H1 (cell line): Measurements from ENCODE around the gene SLFN14. TPM values are rescaled to one million over a fixed set of nuclear protein-coding genes. Genes with fewer than 3 reads are reported as not detected.
"Not testable (repeated sequence)": the region's sequence is repeated elsewhere in the genome, so short reads cannot be mapped to it uniquely, and the experiment has no call there.

Experiments
- CTCF ChIA-PET: fragments of 300-600 bp; sonication (Branson Sonifier 250); formaldehyde crosslinking; loops from one replicate; lab custom pipeline; 2021; ENCODE audit not compliant: partially characterized antibody; lab: Charles Lee
- POLR2A ChIA-PET: fragments of 300-600 bp; sonication (Branson Sonifier 250); formaldehyde crosslinking; loops from one replicate; lab custom pipeline; 2021; ENCODE audit warnings: inconsistent platforms; ENCODE audit not compliant: partially characterized antibody; lab: Charles Lee
- DNase-seq, 2 experiments: peaks; one replicate each; pipeline versions ENCODE4 v3.0.0 to v3.0.0-alpha.2; 2010 to 2022; ENCODE audit warnings: low spot score in 2 of 2, low read depth in 1 of 2, mixed read lengths in 1 of 2
- FAIRE-seq: peaks from 2 replicates; lab custom pipeline; 2011; peaks lifted over from hg19 to GRCh38; lab: Jason Lieb, UNC
- H2AFZ ChIP-seq: 2 replicates; pipeline ENCODE4 v1.8.1; 2012; ENCODE audit warnings: low read length, inconsistent platforms
- H2AK5ac ChIP-seq: 2 replicates; pipeline ENCODE4 v1.6.1; 2013; ENCODE audit warnings: low read depth, low read length
- H2BK120ac ChIP-seq: replicated peaks from 2 replicates; pipeline ENCODE3; 2013; ENCODE audit warnings: low read depth, low read length, inconsistent platforms
- H2BK12ac ChIP-seq: 2 replicates; pipeline ENCODE4 v1.6.1; 2013; ENCODE audit warnings: low read depth, low read length
- H2BK15ac ChIP-seq: 2 replicates; pipeline ENCODE4 v1.6.1; 2013; ENCODE audit warnings: low read length
- H2BK20ac ChIP-seq: 2 replicates; pipeline ENCODE4 v1.6.1; 2013; ENCODE audit warnings: low read length
- H2BK5ac ChIP-seq: 2 replicates; pipeline ENCODE4 v1.6.1; 2013; ENCODE audit warnings: low read depth, low read length
- H3K14ac ChIP-seq: 2 replicates; pipeline ENCODE4 v1.6.1; 2013; ENCODE audit warnings: inconsistent platforms; ENCODE audit not compliant: insufficient read length
- H3K18ac ChIP-seq: 2 replicates; pipeline ENCODE4 v1.6.1; 2013; ENCODE audit warnings: low read length; ENCODE audit errors: extremely low read depth
- H3K23ac ChIP-seq: 2 replicates; pipeline ENCODE4 v1.6.1; 2013; ENCODE audit warnings: inconsistent platforms; ENCODE audit not compliant: insufficient read length
- H3K23me2 ChIP-seq: 2 replicates; pipeline ENCODE4 v1.6.1; 2013; ENCODE audit warnings: low read depth, low read length
- H3K27ac ChIP-seq: 2 replicates; pipeline ENCODE4 v1.6.1; 2011; ENCODE audit warnings: low read depth, low read length, inconsistent platforms
- H3K27me3 ChIP-seq, 4 experiments: replicated peaks in 1 of 4; 1 replicate in 1 of 4; 2 replicates in 3 of 4; pipeline versions ENCODE4 v1.6.1 to v1.8.1; 2011 to 2013; ENCODE audit warnings: low read length in 3 of 4, mild to moderate bottlenecking in 3 of 4, inconsistent platforms in 2 of 4, mixed read lengths in 2 of 4, moderate library complexity in 1 of 4; ENCODE audit not compliant: control insufficient read depth in 3 of 4, insufficient read depth in 3 of 4; ENCODE audit errors: extremely low read depth in 1 of 4
- H3K36me3 ChIP-seq, 4 experiments: 2 replicates each; pipeline versions ENCODE4 v1.6.1 to v1.8.1; 2011 to 2013; ENCODE audit warnings: mild to moderate bottlenecking in 4 of 4, low read length in 3 of 4, moderate library complexity in 2 of 4, control low read depth in 1 of 4, inconsistent platforms in 1 of 4; ENCODE audit not compliant: insufficient read depth in 4 of 4, control insufficient read depth in 2 of 4
- H3K4ac ChIP-seq: replicated peaks from 2 replicates; pipeline ENCODE3; 2013; ENCODE audit warnings: low read length, low read depth, mixed read lengths, inconsistent platforms; ENCODE audit not compliant: insufficient read length
- H3K4me1 ChIP-seq, 4 experiments: replicated peaks in 1 of 4; 1 replicate in 1 of 4; 2 replicates in 3 of 4; pipeline versions ENCODE4 v1.6.1 to v1.8.1; 2011 to 2013; ENCODE audit warnings: low read length in 3 of 4, inconsistent platforms in 2 of 4, mixed read lengths in 1 of 4; ENCODE audit not compliant: insufficient read depth in 4 of 4, control insufficient read depth in 3 of 4
- H3K4me2 ChIP-seq, 2 experiments: 2 replicates each; pipeline versions ENCODE4 v1.6.1 to v1.8.1; 2011 to 2013; ENCODE audit warnings: low read depth in 2 of 2, low read length in 2 of 2, control low read depth in 1 of 2, inconsistent platforms in 1 of 2, mild to moderate bottlenecking in 1 of 2; ENCODE audit not compliant: insufficient read depth in 1 of 2
- H3K4me3 ChIP-seq, 4 experiments: fragments of 200-600, 300-600 bp in 1 of 4; sonication (generic), shearing (Covaris generic), sonication (Bioruptor Twin) in 1 of 4; 2 replicates each; pipeline versions ENCODE4 v1.5.1 to v1.8.1; 2011 to 2016; ENCODE audit warnings: low read length in 4 of 4, low read depth in 3 of 4, control low read depth in 2 of 4, inconsistent platforms in 2 of 4, mild to moderate bottlenecking in 2 of 4, mixed read lengths in 1 of 4, moderate library complexity in 1 of 4; ENCODE audit not compliant: insufficient read depth in 2 of 4; ENCODE audit errors: extremely low read depth in 1 of 4
- H3K56ac ChIP-seq: replicated peaks from 2 replicates; pipeline ENCODE3; 2013; ENCODE audit warnings: low read depth, mild to moderate bottlenecking, mixed read lengths, low read length, inconsistent platforms; ENCODE audit not compliant: insufficient read length
- H3K79me1 ChIP-seq: 2 replicates; pipeline ENCODE4 v1.6.1; 2013; ENCODE audit warnings: low read depth, low read length, control low read depth
- H3K79me2 ChIP-seq, 2 experiments: 2 replicates each; pipeline versions ENCODE4 v1.6.1 to v1.8.1; 2012 to 2013; ENCODE audit warnings: low read length in 2 of 2, mild to moderate bottlenecking in 2 of 2, inconsistent platforms in 1 of 2; ENCODE audit not compliant: insufficient read depth in 2 of 2, control insufficient read depth in 1 of 2
- H3K9ac ChIP-seq, 4 experiments: replicated peaks in 1 of 4; 1 replicate in 1 of 4; 2 replicates in 3 of 4; pipeline versions ENCODE4 v1.6.1 to v1.8.1; 2011 to 2013; ENCODE audit warnings: low read depth in 3 of 4, low read length in 3 of 4, control low read depth in 2 of 4, mild to moderate bottlenecking in 2 of 4, moderate library complexity in 2 of 4, inconsistent platforms in 1 of 4; ENCODE audit errors: extremely low read depth in 1 of 4
- H3K9me3 ChIP-seq, 2 experiments: 2 replicates each; pipeline versions ENCODE4 v1.6.1 to v1.8.1; 2012 to 2013; ENCODE audit warnings: mild to moderate bottlenecking in 2 of 2, moderate library complexity in 2 of 2, control low read depth in 1 of 2, inconsistent platforms in 1 of 2, low read depth in 1 of 2, low read length in 1 of 2, mixed read lengths in 1 of 2; ENCODE audit not compliant: insufficient read depth in 2 of 2
- H4K20me1 ChIP-seq, 2 experiments: replicated peaks in 1 of 2; 2 replicates each; pipeline versions ENCODE3 to v1.8.1; 2011 to 2013; ENCODE audit warnings: inconsistent platforms in 2 of 2, low read length in 2 of 2, mild to moderate bottlenecking in 1 of 2; ENCODE audit not compliant: insufficient read depth in 2 of 2, control insufficient read depth in 1 of 2
- H4K5ac ChIP-seq: 2 replicates; pipeline ENCODE4 v1.6.1; 2013; ENCODE audit warnings: low read length, low read depth, mixed read lengths, inconsistent platforms; ENCODE audit not compliant: insufficient read length
- H4K8ac ChIP-seq: 2 replicates; pipeline ENCODE4 v1.8.0; 2013; ENCODE audit warnings: mild to moderate bottlenecking, moderate library complexity, low read length, inconsistent platforms; ENCODE audit not compliant: insufficient read depth; ENCODE audit errors: extremely low read depth
- H4K91ac ChIP-seq: replicated peaks from 2 replicates; pipeline ENCODE3; 2013; ENCODE audit warnings: low read length, mixed read lengths, inconsistent platforms; ENCODE audit not compliant: insufficient read length
- WGBS, 2 experiments: shearing (Covaris generic) in 1 of 2; methylation state at CpG; one replicate each; pipeline versions ENCODE4 v1.1.6 to v1.1.7; 2013 to 2015; ENCODE audit warnings: low lambda C conversion rate in 2 of 2, mixed read lengths in 2 of 2, inconsistent platforms in 1 of 2, low coverage in 1 of 2, missing lambda C conversion rate in 1 of 2; ENCODE audit not compliant: insufficient replicate concordance in 2 of 2, insufficient coverage in 1 of 2, insufficient read length in 1 of 2; ENCODE audit errors: extremely low coverage in 1 of 2, missing lambda C conversion rate in 1 of 2; 5-methylcytosine and 5-hydroxymethylcytosine counted together
- polyA plus RNA-seq, 7 experiments: library from polyadenylated mRNA; depleted of rRNA in 3 of 7; stranded (reverse) in 5 of 7; unstranded in 2 of 7; fragments of >200 nt in 5 of 7; fragments of 200-250 nt in 2 of 7; gene quantifications; 1 replicate in 5 of 7; 2 replicates in 1 of 7; 4 replicates in 1 of 7; pipeline versions ENCODE4 v1.2.1 to v1.2.3, GENCODE V29; 2011 to 2013; ENCODE audit warnings: missing spikeins in 2 of 7, mixed read lengths in 2 of 7
- total RNA-seq: library from RNA; stranded (reverse); fragmentation: NEBNext Ultra II Directional; extraction: Animal tissue kit (Norgen Biotek cat#: 25700); gene quantifications from 2 replicates; pipeline ENCODE4 v1.2.1, GENCODE V29; 2021

The SLFN14 gene
- total and polyA plus RNA-seq, 2 of the 8 experiments (the other 6 are each of a cell fraction or from before 2014, with no cell fraction given): 0.03 TPM; not detected in 1

DNA sequence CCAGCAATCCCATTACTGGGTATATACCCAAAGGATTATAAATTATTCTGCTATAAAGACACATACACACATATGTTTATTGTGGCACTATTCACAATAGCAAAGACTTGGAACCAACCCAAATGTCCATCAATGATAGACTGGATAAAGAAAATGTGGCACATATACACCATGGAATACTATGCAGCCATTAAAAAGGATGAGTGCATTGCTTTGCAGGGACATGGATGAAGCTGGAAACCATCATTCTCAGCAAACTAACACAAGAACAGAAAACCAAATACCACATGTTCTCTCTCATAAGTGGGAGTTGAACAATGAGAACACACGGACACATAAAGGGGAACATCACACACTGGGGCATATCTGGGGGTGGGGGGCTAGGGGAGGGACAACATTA is 31.3 kb downstream of the SLFN14 start:
- H2BK12ac ChIP-seq, H2AFZ ChIP-seq, H4K91ac ChIP-seq, H3K23me2 ChIP-seq, H3K4ac ChIP-seq, H3K4me1 ChIP-seq, H2BK120ac ChIP-seq, H3K27ac ChIP-seq, H2BK15ac ChIP-seq, H3K36me3 ChIP-seq, H3K56ac ChIP-seq, H3K9me3 ChIP-seq, H3K27me3 ChIP-seq, H3K79me1 ChIP-seq, H3K14ac ChIP-seq, H3K23ac ChIP-seq, DNase-seq, FAIRE-seq, H3K4me3 ChIP-seq, POLR2A ChIA-PET, H3K18ac ChIP-seq, H4K20me1 ChIP-seq, H4K8ac ChIP-seq, H3K4me2 ChIP-seq, H3K79me2 ChIP-seq, H2AK5ac ChIP-seq, H2BK5ac ChIP-seq, H3K9ac ChIP-seq, H2BK20ac ChIP-seq, H4K5ac ChIP-seq: not testable (repeated sequence)
- CTCF ChIA-PET: interaction anchor here (0.6 to 1.0 kb wide), 2 partner anchors 216 to 319 kb away, joined by 3 read pairs; no protein-coding TSS in a partner anchor
- WGBS, 2 experiments: 100% methylated on average over 1 of the region's 1 CpG; no CpG with 5 or more reads in 1 of the 2 experiments
